ENCODE data around the gene WNK2. TPM values are rescaled to one million over a fixed set of nuclear protein-coding genes. Genes with fewer than 3 reads are reported as not detected.

WNK2 gene
- total and polyA plus RNA-seq, 2 of the 4 experiments (the other 2 are of a cell fraction): not detected

DNA sequence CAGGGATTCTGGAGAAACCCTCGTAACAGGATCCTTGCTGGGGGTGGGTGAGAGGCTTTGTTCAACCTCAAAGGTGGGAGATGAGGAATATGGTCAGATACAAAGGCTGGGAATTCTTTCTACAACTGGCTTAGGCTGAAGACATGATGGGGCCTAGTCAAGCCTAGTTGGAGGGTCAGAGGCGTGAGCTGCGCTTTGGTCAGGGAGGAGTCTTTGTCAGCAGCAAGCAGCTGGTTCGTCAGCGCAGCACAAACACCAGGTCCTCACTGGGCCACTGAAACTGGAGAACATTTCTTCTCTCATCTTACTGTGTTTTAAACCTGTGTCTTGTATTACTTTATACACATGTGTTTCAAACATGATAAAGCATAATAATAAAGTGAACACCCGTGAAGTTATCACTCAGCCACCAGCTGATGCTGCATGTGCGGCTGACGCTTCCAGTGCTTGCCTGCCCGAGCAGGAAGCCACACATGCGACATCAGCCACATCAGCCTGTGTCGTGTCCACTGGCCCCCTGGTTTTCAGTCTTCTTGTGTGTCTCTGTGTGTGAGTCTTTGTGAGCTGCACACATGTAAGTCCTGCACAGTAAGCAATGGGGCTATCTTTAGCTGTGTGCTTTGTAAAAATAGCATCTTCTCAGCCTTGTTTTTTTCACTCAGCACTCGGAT lies 81.5 kb downstream of the WNK2 start:
- H3K36me3 ChIP-seq (ENCODE audit: control insufficient read depth, insufficient read depth, low read length): no peaks in the 10 kb centered on the region
- H2BK5ac ChIP-seq (ENCODE audit: low read depth, low read length, poor library complexity, severe bottlenecking): no peak overlapping the region
- dilution Hi-C loops (cut with HindIII; ENCODE audit: low sequenced_read_pairs, unreplicated experiment) (no loop called here), intact Hi-C loops (cut with micrococcal nuclease) (no loop called here), in situ Hi-C loops (cut with MboI; ENCODE audit: low sequenced_read_pairs) (no loop called here)
- H4K20me1 ChIP-seq (ENCODE audit: insufficient read depth, low read length): no peaks in the 10 kb centered on the region; the same call in 1 of the 2 replicates
- no peak overlapping the region for H3K4ac ChIP-seq (ENCODE audit: low read depth, low read length)
- no peak overlapping the region for H4K5ac ChIP-seq (ENCODE audit: low read depth, low read length)
- TF ChIP-seq CHD1 (IDR thresholded peaks at IDR 0.05; ENCODE audit: low read depth, low read length) (no peak), SMC3 (IDR thresholded peaks at IDR 0.05; ENCODE audit: low read depth, low read length) (no peak), NFE2L2 (IDR thresholded peaks at IDR 0.05; ENCODE audit: low read depth, low read length) (no peak), RAD21 (IDR thresholded peaks at IDR 0.05; ENCODE audit: low read length) (no peak), CEBPB (IDR thresholded peaks at IDR 0.05; ENCODE audit: low read depth, low read length) (no peak), MAZ (IDR thresholded peaks at IDR 0.05; ENCODE audit: borderline replicate concordance, low read depth, low read length) (no peak), POLR2A (IDR thresholded peaks at IDR 0.05; ENCODE audit: low read depth, low read length) (no peak), BHLHE40 (IDR thresholded peaks at IDR 0.05; ENCODE audit: low read depth, low read length) (no peak), MXI1 (IDR thresholded peaks at IDR 0.05; ENCODE audit: borderline replicate concordance, low read depth, low read length) (no peak)
- TF ChIP-seq, protein P1, sequence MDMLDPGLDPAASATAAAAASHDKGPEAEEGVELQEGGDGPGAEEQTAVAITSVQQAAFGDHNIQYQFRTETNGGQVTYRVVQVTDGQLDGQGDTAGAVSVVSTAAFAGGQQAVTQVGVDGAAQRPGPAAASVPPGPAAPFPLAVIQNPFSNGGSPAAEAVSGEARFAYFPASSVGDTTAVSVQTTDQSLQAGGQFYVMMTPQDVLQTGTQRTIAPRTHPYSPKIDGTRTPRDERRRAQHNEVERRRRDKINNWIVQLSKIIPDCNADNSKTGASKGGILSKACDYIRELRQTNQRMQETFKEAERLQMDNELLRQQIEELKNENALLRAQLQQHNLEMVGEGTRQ (IDR thresholded peaks at IDR 0.05; ENCODE audit: low read depth, low read length): no peak
- no peak overlapping the region for H2AK9ac ChIP-seq (replicated peaks; ENCODE audit: low read depth, low read length, poor library complexity)
- no peak overlapping the region for H2BK120ac ChIP-seq (ENCODE audit: low read depth, low read length)
- H3K23ac ChIP-seq (ENCODE audit: low read depth, low read length): no peak overlapping the region
- DNase-seq: no peak
- H3K14ac ChIP-seq (replicated peaks; ENCODE audit: low read depth, low read length): no peak overlapping the region
- H3K9me1 ChIP-seq (ENCODE audit: insufficient read depth, low read length): no peaks in the 10 kb centered on the region
- H3K4me1 ChIP-seq (ENCODE audit: control insufficient read depth, insufficient read depth, low read length): no peaks in the 10 kb centered on the region
- H3K9me3 ChIP-seq (ENCODE audit: control insufficient read depth, insufficient read depth, low read length): no peaks in the 10 kb centered on the region
- no peaks in the 10 kb centered on the region for H3K79me1 ChIP-seq (ENCODE audit: low read depth in 1 of 2, low read length in 2 of 2)
- POLR2A ChIA-PET (ENCODE audit: unreplicated experiment): no interaction called here
- H3K27ac ChIP-seq (ENCODE audit: insufficient read depth, low read length): no peak overlapping the region
- H3K9ac ChIP-seq (ENCODE audit: low read depth, low read length): no peak overlapping the region
- H2BK20ac ChIP-seq (ENCODE audit: low read depth, low read length): no peak overlapping the region
- CTCF ChIA-PET: no interaction called here
- no peak overlapping the region for H2AK5ac ChIP-seq (ENCODE audit: low read depth, low read length)
- no peak overlapping the region for H4K8ac ChIP-seq (ENCODE audit: low read depth in 2 of 2, low read length in 2 of 2)
- no peak overlapping the region for H3K18ac ChIP-seq (ENCODE audit: low read depth, low read length)
- 62% methylated on average over 4 of the region's 12 CpGs; no CpG with 5 or more reads in 1 of the 2 experiments for WGBS, 2 experiments (ENCODE audit: extremely low coverage in 2 of 2, insufficient read length in 1 of 2)
- H3K4me2 ChIP-seq (ENCODE audit: low read depth, low read length): no peak overlapping the region
- ATAC-seq (ENCODE audit: low read depth): no peak
- no TSS peak for BruUV-seq (replicated peaks)
- no peak overlapping the region for H4K91ac ChIP-seq (ENCODE audit: insufficient read depth, low read depth, low read length)
- H3K4me3 ChIP-seq (ENCODE audit: insufficient read depth, low read depth, low read length): no peak overlapping the region
- peaks cover 8% of the 10 kb centered on the region; the same call in 1 of the 2 replicates for H3K27me3 ChIP-seq (ENCODE audit: control insufficient read depth, insufficient read depth, low read length)
- no peak overlapping the region for H3K56ac ChIP-seq (ENCODE audit: extremely low read depth, insufficient read depth, low read length)
- H2BK15ac ChIP-seq (ENCODE audit: low read depth, low read length): no peak overlapping the region
- no peak overlapping the region for H2AFZ ChIP-seq (replicated peaks; ENCODE audit: low read length, poor library complexity)

Data from IMR-90 (cell line).